Calu3 (cell line): ENCODE results near the gene PEPD. TPM values are rescaled to one million over a fixed set of nuclear protein-coding genes. Genes with fewer than 3 reads are reported as not detected.

Source experiments
- BruUV-seq: library from RNA; stranded (reverse); fragments of 400-500 nt; replicated peaks from 2 replicates; lab custom pipeline; 2021; lab: Mats Ljungman, UMichigan
- CTCF ChIA-PET: fragments of 300-600 bp; sonication (Branson Sonifier 250); formaldehyde crosslinking; loops from one replicate; lab custom pipeline; 2022; ENCODE audit warnings: antibody characterized with exemption; lab: Charles Lee
- DNase-seq: peaks from one replicate; pipeline ENCODE4 v3.0.0; 2022
- H3K27ac Mint-ChIP-seq: one replicate; pipeline ENCODE4 v1.8.0; 2022; ENCODE audit warnings: mixed read lengths; ENCODE audit not compliant: unreplicated experiment
- H3K27me3 Mint-ChIP-seq: one replicate; pipeline ENCODE4 v1.8.0; 2022; ENCODE audit warnings: mixed read lengths; ENCODE audit not compliant: unreplicated experiment
- H3K36me3 Mint-ChIP-seq: one replicate; pipeline ENCODE4 v1.8.0; 2022; ENCODE audit warnings: mild to moderate bottlenecking, moderate library complexity, mixed read lengths; ENCODE audit not compliant: insufficient read depth, unreplicated experiment
- H3K4me1 Mint-ChIP-seq: one replicate; pipeline ENCODE4 v1.8.0; 2022; ENCODE audit warnings: mild to moderate bottlenecking, low read depth, mixed read lengths; ENCODE audit not compliant: unreplicated experiment
- H3K4me3 Mint-ChIP-seq: one replicate; pipeline ENCODE4 v1.8.0; 2022; ENCODE audit warnings: mild to moderate bottlenecking, low read depth, moderate library complexity, mixed read lengths; ENCODE audit not compliant: unreplicated experiment
- H3K9me3 Mint-ChIP-seq: one replicate; pipeline ENCODE4 v1.8.0; 2022; ENCODE audit warnings: low read depth, mixed read lengths; ENCODE audit not compliant: unreplicated experiment
- CTCF ChIP-seq: fragments of 200-600 bp; IDR thresholded peaks from one replicate; pipeline ENCODE4 v1.8.0; 2022; ENCODE audit warnings: antibody characterized with exemption; ENCODE audit not compliant: unreplicated experiment
- intact Hi-C: fragments of 100-400 bp; cut with micrococcal nuclease; formaldehyde crosslinking; loops from one replicate; pipeline ENCODE4 v1.10.0; 2022; ENCODE audit not compliant: unreplicated experiment
- total RNA-seq: library from RNA; stranded (reverse); gene quantifications from 2 replicates; pipeline ENCODE4 v1.2.3, GENCODE V29; 2022

Gene PEPD
- total RNA-seq, 1 experiment from 2014 or later, result 65.5 TPM

GRCh38 chr19:33448159-33448516, 73.5 kb downstream of the PEPD start:
- no peaks in the 10 kb centered on the region for H3K9me3 Mint-ChIP-seq
- CTCF ChIA-PET, result interaction anchor here (1.1 kb wide), 1 partner anchor 17 kb away, joined by 3 read pairs; no protein-coding TSS in a partner anchor
- no peak overlapping the region for H3K27ac Mint-ChIP-seq
- BruUV-seq, result no TSS peak
- no peak overlapping the region for H3K4me3 Mint-ChIP-seq
- no peaks in the 10 kb centered on the region for H3K4me1 Mint-ChIP-seq
- H3K27me3 Mint-ChIP-seq, result no peaks in the 10 kb centered on the region
- no peak for TF ChIP-seq CTCF
- H3K36me3 Mint-ChIP-seq, result no peaks in the 10 kb centered on the region
- DNase-seq, result no peak
- intact Hi-C loops, result no loop called here

- DNase-seq, result no peak
- BruUV-seq, result no TSS peak
- H3K27ac Mint-ChIP-seq, result no peak overlapping the region
These were observed 74.0 kb downstream of the PEPD start for GRCh38 chr19:33447336-33448158.

GRCh38 chr19:33446330-33447293, 75.0 kb downstream of the PEPD start:
- Mint-ChIP-seq H3K27me3 (no peaks in the 10 kb centered on the region), H3K9me3 (no peaks in the 10 kb centered on the region), H3K4me3 (no peak overlapping the region), H3K4me1 (no peaks in the 10 kb centered on the region), H3K36me3 (no peaks in the 10 kb centered on the region), H3K27ac (no peak overlapping the region)
- CTCF ChIA-PET, result no interaction called here
- BruUV-seq, result no TSS peak
- DNase-seq, result no peak
- intact Hi-C loops, result no loop called here
- TF ChIP-seq CTCF, result no peak

More at GRCh38 chr19:33447336-33448158, 74.0 kb downstream of the PEPD start:
- intact Hi-C loops, result no loop called here
- H3K27me3 Mint-ChIP-seq, result no peaks in the 10 kb centered on the region
- H3K4me1 Mint-ChIP-seq, result no peaks in the 10 kb centered on the region
- no peaks in the 10 kb centered on the region for H3K36me3 Mint-ChIP-seq
- TF ChIP-seq CTCF, result no peak
- no peaks in the 10 kb centered on the region for H3K9me3 Mint-ChIP-seq
- CTCF ChIA-PET, result interaction anchor here (1.1 kb wide), 1 partner anchor 17 kb away, joined by 3 read pairs; no protein-coding TSS in a partner anchor
- no peak overlapping the region for H3K4me3 Mint-ChIP-seq
